Esophagus squamous epithelium (tissue), 4 donors: ENCODE data around the gene MUCL1.
"Not testable (repeated sequence)": the region's sequence is repeated elsewhere in the genome, so short reads cannot be mapped to it uniquely, and the experiment has no call there.

Source experiments
- CTCF ChIP-seq, 6 experiments: fragments of 450-650 bp in 4 of 6; fragments of 200-600 bp in 2 of 6; sonication (generic) in 2 of 6; IDR thresholded peaks; one replicate each; pipeline ENCODE4 v1.5.1; 2016 to 2019; ENCODE audit warnings: antibody characterized with exemption in 6 of 6, mild to moderate bottlenecking in 4 of 6, moderate library complexity in 4 of 6
- POLR2A ChIP-seq, 4 donors: fragments of 450-650 bp; IDR thresholded peaks; one replicate each; pipeline ENCODE4 v1.6.1; 2017; ENCODE audit warnings: antibody characterized with exemption in 4 of 4, mild to moderate bottlenecking in 4 of 4, moderate library complexity in 3 of 4

GRCh38 chr12:54888428-54888827 is 34.1 kb downstream of the MUCL1 start:
- TF ChIP-seq POLR2A, CTCF (IDR thresholded peaks at IDR 0.05): not testable (repeated sequence)
